Common myeloid progenitor, CD34-positive (primary cell): ENCODE results near the gene DDIT3.
A peak's percentile ranks its signal among the peaks of the same experiment; 100 is the strongest.

ENCODE experiments used
- CTCF ChIA-PET: fragments of 350-600 bp; sonication (Branson Sonifier 250); formaldehyde crosslinking; loops from one replicate; lab custom pipeline; 2021; ENCODE audit warnings: antibody characterized with exemption; lab: Charles Lee
- POLR2A ChIA-PET: fragments of 350-600 bp; sonication (Branson Sonifier 250); formaldehyde crosslinking; loops from one replicate; lab custom pipeline; 2021; ENCODE audit warnings: antibody characterized with exemption; lab: Charles Lee
- DNase-seq, 3 donors: peaks; one replicate each; pipeline versions ENCODE4 v3.0.0 to v3.0.0-alpha.2; 2013
- H3K27ac ChIP-seq, 2 experiments: 1 replicate in 1 of 2; 2 replicates in 1 of 2; pipeline ENCODE4 v1.7.0; 2013; ENCODE audit warnings: inconsistent platforms in 2 of 2, low read length in 2 of 2, mild to moderate bottlenecking in 2 of 2, low read depth in 1 of 2, moderate library complexity in 1 of 2; ENCODE audit not compliant: severe bottlenecking in 2 of 2, insufficient read depth in 1 of 2, poor library complexity in 1 of 2
- H3K27me3 ChIP-seq, 5 experiments: replicated peaks in 2 of 5; 1 replicate in 3 of 5; 2 replicates in 2 of 5; pipeline versions ENCODE4 v1.6.1 to v1.7.0; 2013; ENCODE audit warnings: low read length in 4 of 5, mild to moderate bottlenecking in 2 of 5, moderate library complexity in 2 of 5, inconsistent platforms in 1 of 5; ENCODE audit not compliant: insufficient read depth in 5 of 5, control insufficient read depth in 4 of 5
- H3K36me3 ChIP-seq, 4 experiments: 1 replicate in 2 of 4; 2 replicates in 2 of 4; pipeline versions ENCODE4 v1.6.1 to v1.7.0; 2013; ENCODE audit warnings: low read length in 3 of 4, control low read depth in 1 of 4, mild to moderate bottlenecking in 1 of 4; ENCODE audit not compliant: control insufficient read depth in 4 of 4, insufficient read depth in 4 of 4
- H3K4me1 ChIP-seq, 4 experiments: 1 replicate in 3 of 4; 2 replicates in 1 of 4; pipeline versions ENCODE4 v1.6.1 to v1.7.1; 2013; ENCODE audit warnings: low read length in 3 of 4, mild to moderate bottlenecking in 3 of 4, control low read depth in 1 of 4, inconsistent platforms in 1 of 4, moderate library complexity in 1 of 4; ENCODE audit not compliant: control insufficient read depth in 4 of 4, insufficient read depth in 4 of 4; ENCODE audit errors: control extremely low read depth in 1 of 4
- H3K4me3 ChIP-seq, 7 experiments: 1 replicate in 4 of 7; 2 replicates in 3 of 7; pipeline versions ENCODE4 v1.5.1 to v1.7.0; 2013; ENCODE audit warnings: mild to moderate bottlenecking in 7 of 7, low read length in 6 of 7, moderate library complexity in 6 of 7, inconsistent platforms in 2 of 7, low read depth in 2 of 7, control low read depth in 1 of 7; ENCODE audit not compliant: insufficient read depth in 4 of 7, control insufficient read depth in 1 of 7; ENCODE audit errors: extremely low read depth in 1 of 7
- H3K9me3 ChIP-seq, 5 experiments: 1 replicate in 4 of 5; 2 replicates in 1 of 5; pipeline versions ENCODE4 v1.6.1 to v1.7.1; 2013; ENCODE audit warnings: low read length in 4 of 5, mild to moderate bottlenecking in 2 of 5, inconsistent platforms in 1 of 5, low read depth in 1 of 5, moderate library complexity in 1 of 5; ENCODE audit not compliant: control insufficient read depth in 4 of 5, insufficient read depth in 2 of 5; ENCODE audit errors: control extremely low read depth in 1 of 5
- WGBS: methylation state at CpG from one replicate; pipeline ENCODE4 v1.1.5; 2013; ENCODE audit not compliant: insufficient coverage; 5-methylcytosine and 5-hydroxymethylcytosine counted together

Gene DDIT3

DNA sequence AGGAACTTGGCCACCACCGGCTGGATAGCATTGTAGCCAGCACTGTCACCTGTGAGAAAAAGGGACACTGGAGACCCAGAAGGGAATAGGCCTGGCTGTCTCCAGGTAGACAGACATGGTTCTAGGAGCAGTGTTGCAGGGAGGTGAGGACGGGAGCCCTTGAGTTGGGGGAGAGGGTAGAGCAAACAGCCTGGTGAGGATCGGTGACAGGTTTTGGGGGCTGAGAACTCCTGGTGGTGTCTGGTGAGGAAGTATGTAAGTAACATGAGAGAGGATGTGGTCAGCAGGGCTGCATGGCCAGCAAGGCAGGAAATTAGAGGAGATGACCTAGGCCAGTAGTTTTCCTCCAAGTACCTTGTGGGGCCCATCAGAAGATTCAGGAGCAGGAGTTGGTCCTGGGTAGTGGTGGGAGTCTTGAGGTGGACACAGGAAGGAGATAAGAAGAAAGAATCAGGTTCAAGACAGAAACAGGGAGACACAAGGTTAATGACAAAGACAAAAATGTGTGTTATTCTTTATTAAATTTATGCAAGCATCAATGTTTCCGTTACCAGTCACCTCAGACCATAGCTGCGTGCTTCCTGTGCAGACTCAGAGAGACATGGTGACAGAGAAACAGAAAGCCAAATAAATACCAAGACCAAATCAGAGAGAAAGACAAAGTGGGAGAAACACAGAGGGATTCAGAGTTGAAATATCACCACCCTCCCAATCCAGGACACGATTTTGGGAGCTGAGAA is 40.8 kb downstream of the DDIT3 start, which contains the start of gene ARHGAP9:
TSS of gene ARHGAP9 (minus strand) at position 491 of the 740 bp plus-strand sequence. CDS start at position 31, 460 bp downstream.
- ChIA-PET CTCF (interaction anchor here (0.6 to 16.7 kb wide), 8 partner anchors 8 to 50 kb away, joined by 3 to 184 read pairs (median 6); partner anchors contain the start of genes GLI1 and MARS1), POLR2A (interaction anchor here (0.6 to 3.0 kb wide), 6 partner anchors 10 to 1062 kb away, joined by 3 to 19 read pairs (median 4); partner anchors contain the start of genes DDIT3 and GLI1)
- Histone ChIP-seq H3K4me1 (peaks cover 26 to 73% (median 65%) of the 10 kb centered on the region in 4 experiments), H3K9me3 (no peaks in the 10 kb centered on the region), H3K27ac (peak within 1 kb of the TSS; percentile 96), H3K27me3 (no peaks in the 10 kb centered on the region), H3K4me3 (peak within 1 kb of the TSS in 6 of 7 experiments; percentile 17 to 92 (median 78)), H3K36me3 (peaks cover 0 to 11% (median 7%) of the 10 kb centered on the region in 4 experiments)
- DNase-seq: peak; percentile 67 to 89 (median 85)
- 41% methylated on average over 3 of the region's 6 CpGs for WGBS

DNA sequence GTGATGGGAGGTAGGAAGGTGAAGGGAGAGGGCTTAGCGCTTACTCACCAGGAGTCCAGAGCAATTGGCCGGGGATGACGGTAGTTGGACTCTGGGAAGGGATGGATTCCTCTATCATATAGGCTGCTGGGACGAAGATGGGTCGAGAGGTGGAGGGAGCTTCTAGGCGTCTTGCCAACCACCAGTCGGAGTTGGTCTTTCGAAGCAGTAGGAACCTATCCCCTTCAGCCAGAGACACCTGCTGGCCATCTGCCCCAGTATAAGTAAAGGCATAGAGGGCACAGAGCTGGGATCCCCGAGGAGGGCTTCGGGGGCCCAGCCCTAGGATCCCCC is 41.3 kb downstream of the DDIT3 start:
- 93% methylated on average over 7 of the region's 10 CpGs for WGBS
- peaks cover 27 to 73% (median 66%) of the 10 kb centered on the region in 4 experiments for H3K4me1 ChIP-seq
- CTCF ChIA-PET: interaction anchor here (1.4 to 16.7 kb wide), 3 partner anchors 8 to 17 kb away, joined by 6 to 184 read pairs (median 6); partner anchors contain the start of genes GLI1 and MARS1
- POLR2A ChIA-PET: interaction anchor here (1.4 to 1.8 kb wide), 2 partner anchors 9 to 20 kb away, joined by 3 to 4 read pairs; partner anchors contain the start of gene GLI1
- no peaks in the 10 kb centered on the region for H3K9me3 ChIP-seq
- no peaks in the 10 kb centered on the region for H3K27me3 ChIP-seq
- DNase-seq: no peak
- peak overlapping the region in 6 of 7 experiments; percentile 17 to 92 (median 78) for H3K4me3 ChIP-seq
- peak overlapping the region; percentile 96 for H3K27ac ChIP-seq
- H3K36me3 ChIP-seq: peaks cover 2 to 16% (median 12%) of the 10 kb centered on the region in 4 experiments

DNA sequence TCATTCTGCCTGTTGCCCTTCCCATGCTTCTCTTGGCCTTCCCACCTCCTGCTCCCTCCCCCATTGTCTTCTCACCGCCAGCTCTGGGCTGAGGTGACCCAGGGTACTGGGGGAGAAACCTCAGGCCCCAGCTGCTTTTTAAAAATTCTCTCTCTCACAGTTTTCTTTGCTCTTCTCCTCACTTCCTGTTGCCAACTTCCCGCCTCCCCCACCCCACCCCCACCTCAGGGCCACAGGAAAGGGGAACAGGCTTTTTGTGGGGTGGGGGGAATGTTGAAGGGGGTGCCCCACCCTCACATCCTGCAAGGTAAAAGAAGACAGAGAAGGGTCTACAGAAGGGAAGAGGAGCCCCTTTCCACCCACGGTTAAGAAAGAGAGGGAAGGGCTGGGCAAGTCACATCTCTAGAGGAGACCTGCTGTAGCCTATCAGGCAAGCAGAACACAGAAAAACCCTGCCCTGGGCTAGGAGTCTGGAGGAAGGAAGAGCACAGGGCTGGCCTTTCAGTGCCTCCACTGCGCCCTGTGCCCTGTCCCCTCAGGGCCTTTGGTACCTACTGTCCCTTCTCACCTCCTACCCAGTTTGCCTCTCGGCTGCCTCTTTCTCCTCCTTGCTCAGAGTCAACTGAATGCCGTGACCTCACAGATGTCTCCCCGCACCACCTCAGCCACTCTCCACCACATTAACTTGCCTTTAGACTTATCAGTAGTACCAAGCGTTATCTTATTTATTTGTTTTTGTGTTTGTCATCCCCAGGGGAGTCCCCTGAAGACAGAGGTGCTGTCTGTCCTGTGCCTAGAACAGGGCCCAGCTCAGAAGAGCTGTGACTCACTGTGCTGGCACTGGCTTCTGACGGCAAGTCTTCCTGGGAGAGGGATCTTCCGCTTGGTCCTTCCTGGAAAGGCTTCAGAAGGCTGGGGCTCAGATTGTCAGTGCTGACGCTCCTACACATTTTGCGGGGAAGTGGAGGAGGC is 42.3 kb downstream of the DDIT3 start:
- Histone ChIP-seq H3K27ac (peak overlapping the region; percentile 96), H3K36me3 (peaks cover 5 to 24% (median 20%) of the 10 kb centered on the region in 4 experiments), H3K27me3 (no peaks in the 10 kb centered on the region), H3K4me3 (peak overlapping the region; percentile 52 to 92 (median 76)), H3K9me3 (no peaks in the 10 kb centered on the region), H3K4me1 (peaks cover 27 to 73% (median 66%) of the 10 kb centered on the region in 4 experiments)
- ChIA-PET CTCF (interaction anchor here (1.4 to 16.7 kb wide), 7 partner anchors 9 to 52 kb away, joined by 4 to 184 read pairs (median 13); partner anchors contain the start of genes GLI1 and MARS1), POLR2A (interaction anchor here (1.3 to 2.7 kb wide), 4 partner anchors 10 to 41 kb away, joined by 3 to 8 read pairs (median 6); partner anchors contain the start of genes GLI1 and MARS1)
- peak in 2 of 3 donors; percentile 42 to 46 for DNase-seq
- 54% methylated on average over 7 of the region's 12 CpGs for WGBS

DNA sequence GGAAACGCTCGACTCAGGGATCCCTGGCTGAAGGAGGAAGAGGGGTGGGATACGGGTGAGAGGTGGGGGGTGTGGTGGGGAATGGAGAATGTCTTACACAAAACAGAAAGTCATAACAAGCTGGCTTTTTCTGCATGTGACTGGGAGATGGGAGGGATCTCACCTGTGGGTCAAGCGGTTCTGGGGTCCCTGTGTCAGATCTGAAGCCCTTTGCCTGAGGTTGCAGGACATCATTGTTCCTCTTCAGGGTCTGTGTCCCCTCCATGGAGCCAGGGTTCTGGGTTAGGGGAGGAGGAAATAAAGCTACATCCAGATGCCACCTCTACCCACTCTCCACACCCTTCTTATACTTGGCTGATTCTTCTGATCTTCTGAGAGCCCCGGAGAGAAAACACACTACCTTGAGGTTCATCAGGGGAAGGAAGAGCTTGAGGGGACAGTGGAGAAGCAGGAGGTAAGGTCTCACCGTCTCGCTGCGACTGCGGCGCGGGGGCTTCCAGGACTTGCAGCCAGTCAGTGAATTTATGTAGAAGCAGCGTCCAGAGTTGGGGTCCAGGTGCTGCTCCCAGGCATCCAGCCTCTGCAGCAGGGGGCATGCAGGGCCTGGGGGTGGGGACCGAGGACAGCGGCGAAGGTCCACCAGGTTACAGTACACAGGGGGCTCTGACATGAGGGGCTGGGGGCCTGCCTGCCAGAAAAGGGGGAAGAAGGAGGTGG is 43.2 kb downstream of the DDIT3 start:
- H3K4me3 ChIP-seq: peak overlapping the region; percentile 52 to 92 (median 76)
- peak in 1 of 3 donors; percentile 18 for DNase-seq
- 0% methylated on average over 13 of the region's 15 CpGs for WGBS
- H3K4me1 ChIP-seq: peaks cover 27 to 73% (median 66%) of the 10 kb centered on the region in 4 experiments
- CTCF ChIA-PET: interaction anchor here (0.6 to 16.7 kb wide), 11 partner anchors 9 to 194 kb away, joined by 3 to 184 read pairs (median 5); partner anchors contain the start of genes DDIT3, GLI1 and MARS1
- H3K9me3 ChIP-seq: no peaks in the 10 kb centered on the region
- peak overlapping the region; percentile 96 for H3K27ac ChIP-seq
- POLR2A ChIA-PET: interaction anchor here (1.3 to 2.7 kb wide), 4 partner anchors 11 to 42 kb away, joined by 3 to 8 read pairs (median 6); partner anchors contain the start of gene MARS1
- H3K36me3 ChIP-seq: peaks cover 13 to 32% (median 27%) of the 10 kb centered on the region in 4 experiments
- no peaks in the 10 kb centered on the region for H3K27me3 ChIP-seq

DNA sequence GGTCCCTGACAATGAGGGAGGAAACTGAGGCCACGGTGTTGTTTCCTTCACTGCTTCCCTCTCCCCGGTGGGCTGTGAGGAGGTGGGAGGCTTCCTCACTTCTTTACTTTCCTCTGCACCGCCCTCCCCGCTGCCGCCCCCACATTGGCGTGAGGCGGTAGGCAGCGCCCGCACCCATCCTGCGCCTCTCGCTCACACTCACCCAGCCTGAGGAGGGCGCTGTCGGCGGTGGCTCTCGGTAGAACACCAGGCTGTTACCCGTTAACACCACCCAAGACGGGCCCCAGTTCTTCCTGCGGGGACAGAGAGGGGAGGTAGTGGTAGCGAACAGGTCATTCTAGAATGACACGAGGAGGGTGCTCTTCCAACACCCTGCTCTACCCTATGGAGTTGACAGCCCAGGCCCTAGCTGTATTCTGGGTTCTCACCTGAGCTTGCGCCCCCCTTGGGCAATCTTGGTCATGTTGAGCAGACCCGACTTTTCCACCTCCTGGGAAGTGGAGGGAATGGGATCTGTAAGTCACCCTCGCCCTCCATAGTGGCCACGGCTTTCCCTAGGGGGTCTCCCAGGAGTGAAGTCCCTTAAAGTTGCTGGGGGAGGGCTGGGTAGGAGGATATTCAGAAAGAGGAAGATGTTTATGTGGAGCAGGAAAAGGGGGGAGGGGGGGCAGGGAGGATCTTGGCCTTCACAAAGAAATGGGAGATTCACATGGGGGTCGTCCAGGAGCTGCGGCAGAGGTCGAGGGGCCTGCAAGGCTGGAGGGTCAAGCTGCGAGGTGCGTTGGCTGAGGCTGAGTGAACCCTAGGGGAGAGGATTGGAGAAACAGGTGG is 43.9 kb downstream of the DDIT3 start:
- peak in 2 of 3 donors; percentile 80 to 83 for DNase-seq
- Histone ChIP-seq H3K36me3 (peaks cover 19 to 40% (median 32%) of the 10 kb centered on the region in 4 experiments), H3K9me3 (no peaks in the 10 kb centered on the region), H3K4me3 (peak overlapping the region; percentile 52 to 92 (median 76)), H3K4me1 (peaks cover 24 to 66% (median 61%) of the 10 kb centered on the region in 4 experiments), H3K27ac (peak overlapping the region; percentile 96), H3K27me3 (no peaks in the 10 kb centered on the region)
- 0% methylated on average over 20 of the region's 29 CpGs for WGBS
- ChIA-PET POLR2A (interaction anchor here (0.6 to 2.7 kb wide), 4 partner anchors 10 to 43 kb away, joined by 3 to 8 read pairs (median 6); partner anchors contain the start of gene MARS1), CTCF (interaction anchor here (0.6 to 16.7 kb wide), 11 partner anchors 8 to 194 kb away, joined by 3 to 184 read pairs (median 5); partner anchors contain the start of genes DDIT3, GLI1 and MARS1)
